CD4-positive, alpha-beta T cell treated with Interleukin-17A for 1 hour (primary cell): ENCODE results near the gene NFIA.

Experiments used
- DNase-seq: peaks from one replicate; pipeline ENCODE4 v3.0.0-alpha.2; 2020

Gene NFIA

DNA sequence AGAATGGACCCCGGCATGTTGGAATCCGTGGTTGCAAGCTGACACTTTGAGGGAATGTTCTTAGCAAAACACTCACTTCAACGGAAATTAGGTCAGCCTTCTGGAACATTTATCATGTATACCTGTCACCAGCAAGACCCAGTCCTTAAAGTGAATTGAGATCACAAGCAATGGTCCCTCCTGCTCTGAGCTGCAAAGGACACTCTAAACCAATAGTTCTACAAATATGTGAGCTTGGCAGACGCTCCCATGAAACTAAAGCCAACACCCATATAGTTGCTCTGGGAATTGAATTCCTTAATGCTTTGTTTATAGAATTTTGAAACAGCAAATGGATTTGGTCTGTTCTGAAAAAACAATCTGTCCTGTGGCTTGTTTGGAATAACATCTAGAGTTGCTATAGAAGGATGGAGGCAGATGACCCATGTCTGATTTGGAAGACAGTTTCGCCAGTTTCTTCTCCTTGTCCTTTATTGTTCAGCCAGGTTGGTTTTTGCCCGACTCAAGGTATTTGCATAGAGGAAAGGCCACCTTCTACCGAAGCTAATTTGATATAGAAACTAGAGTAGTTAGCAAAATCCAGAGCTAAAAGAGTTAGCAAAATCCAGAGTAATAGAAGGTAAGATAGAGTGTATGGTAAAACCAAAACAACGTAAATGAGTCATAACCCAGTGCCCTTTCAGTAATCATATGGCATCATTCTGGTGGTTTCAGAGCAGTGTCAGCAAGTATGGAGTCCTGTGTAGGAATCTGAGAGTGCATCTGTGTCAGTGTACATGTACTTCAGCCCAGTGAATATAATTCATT, 236.2 kb downstream of the NFIA start:
- DNase-seq = no peak

DNA sequence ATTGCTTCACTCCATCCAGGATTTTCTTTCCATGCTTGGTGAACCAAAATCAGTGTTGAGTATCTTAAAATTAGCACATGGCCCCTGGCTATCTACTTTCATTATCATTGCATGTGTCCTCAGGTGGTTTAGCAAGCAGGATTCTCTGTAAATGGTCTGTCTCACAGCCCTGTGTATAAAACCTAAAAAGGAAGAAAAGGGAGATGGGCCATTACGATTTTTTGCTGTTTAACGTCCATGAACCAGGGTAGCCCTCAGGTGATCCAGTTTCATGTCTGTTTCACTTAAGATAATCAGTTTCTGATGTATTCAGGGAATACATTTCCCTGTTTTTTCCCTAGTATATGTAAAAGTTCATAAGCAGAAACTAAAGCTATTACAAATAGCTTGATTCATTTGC, 238.2 kb downstream of the NFIA start:
- no peak for DNase-seq

GRCh38 chr1:61322008-61322744, 239.8 kb downstream of the NFIA start:
- no peak for DNase-seq

GRCh38 chr1:61322769-61323168, 240.4 kb downstream of the NFIA start:
- DNase-seq = no peak

DNA sequence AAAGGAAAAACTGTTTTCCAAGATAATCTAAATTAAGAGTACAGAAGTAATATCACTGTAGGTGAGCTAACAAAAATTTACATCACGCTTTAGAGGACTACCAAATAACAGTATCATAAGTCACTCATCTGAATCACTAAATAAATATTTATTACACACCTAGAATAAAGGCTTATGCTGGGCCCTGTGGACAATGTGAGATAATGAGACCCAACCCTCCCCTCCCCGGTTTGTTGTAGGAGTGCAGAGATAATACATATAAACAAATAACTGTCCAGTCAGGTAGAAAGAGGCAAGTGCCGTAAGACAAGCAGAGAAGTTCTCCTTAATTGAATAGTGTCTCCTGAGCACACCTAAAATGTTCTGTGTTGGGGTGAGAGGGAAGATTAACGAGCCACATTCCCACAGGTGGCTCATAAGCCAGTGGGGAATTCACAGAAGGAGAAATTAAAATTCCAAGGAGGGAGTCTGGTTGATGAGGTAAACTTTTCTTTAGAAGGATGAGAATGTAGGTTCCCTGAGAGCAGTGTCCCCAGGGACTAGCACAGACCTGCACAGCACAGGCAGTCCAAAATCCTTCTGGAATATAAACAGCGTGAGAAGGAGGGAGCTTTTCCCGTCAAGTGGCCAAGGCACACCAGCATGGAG, 241.4 kb downstream of the NFIA start:
- DNase-seq = no peak

- no peak for DNase-seq
These were observed 244.4 kb downstream of the NFIA start for GRCh38 chr1:61326713-61327112.

GRCh38 chr1:61327436-61327835, 245.1 kb downstream of the NFIA start:
- DNase-seq = no peak

GRCh38 chr1:61329556-61329955, 247.2 kb downstream of the NFIA start:
- DNase-seq = no peak

DNA sequence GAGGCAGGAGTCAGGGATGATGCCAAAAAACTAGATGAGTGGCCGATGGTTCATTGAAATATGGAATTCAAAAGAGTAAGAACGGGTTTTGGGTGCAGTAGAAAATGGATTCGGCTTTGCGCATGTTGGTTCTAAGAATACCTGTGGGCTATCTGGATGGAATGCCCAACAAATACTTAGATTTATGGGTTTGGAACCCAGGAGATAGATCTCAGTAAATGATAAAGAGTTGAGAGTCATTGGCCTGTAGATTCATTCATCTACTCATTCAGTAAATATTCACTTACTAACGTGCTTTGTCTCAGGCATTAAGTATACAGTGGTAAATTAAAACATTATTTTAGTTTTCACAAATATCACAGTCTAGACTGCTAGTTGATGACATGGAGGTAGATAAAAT, 247.7 kb downstream of the NFIA start:
- no peak for DNase-seq

DNA sequence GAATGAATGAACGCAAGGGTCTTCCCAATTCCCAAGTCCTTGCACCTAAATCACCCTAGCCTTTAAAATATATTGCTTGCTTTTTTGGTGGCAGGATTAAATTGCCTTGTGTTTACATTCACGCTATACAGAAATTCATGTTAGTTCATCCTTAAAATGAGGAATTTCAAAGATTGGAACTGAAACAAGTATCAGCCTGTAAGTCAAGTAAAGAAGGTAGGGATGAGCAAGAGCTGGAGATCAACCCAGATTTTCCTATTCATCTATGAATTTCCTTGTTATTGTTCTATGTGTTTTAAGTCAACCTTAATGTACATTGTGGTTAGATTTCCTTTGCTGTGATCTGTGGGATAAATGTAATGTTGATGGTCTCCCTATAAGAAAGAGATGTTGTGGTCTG, 248.2 kb downstream of the NFIA start:
- DNase-seq = no peak

DNA sequence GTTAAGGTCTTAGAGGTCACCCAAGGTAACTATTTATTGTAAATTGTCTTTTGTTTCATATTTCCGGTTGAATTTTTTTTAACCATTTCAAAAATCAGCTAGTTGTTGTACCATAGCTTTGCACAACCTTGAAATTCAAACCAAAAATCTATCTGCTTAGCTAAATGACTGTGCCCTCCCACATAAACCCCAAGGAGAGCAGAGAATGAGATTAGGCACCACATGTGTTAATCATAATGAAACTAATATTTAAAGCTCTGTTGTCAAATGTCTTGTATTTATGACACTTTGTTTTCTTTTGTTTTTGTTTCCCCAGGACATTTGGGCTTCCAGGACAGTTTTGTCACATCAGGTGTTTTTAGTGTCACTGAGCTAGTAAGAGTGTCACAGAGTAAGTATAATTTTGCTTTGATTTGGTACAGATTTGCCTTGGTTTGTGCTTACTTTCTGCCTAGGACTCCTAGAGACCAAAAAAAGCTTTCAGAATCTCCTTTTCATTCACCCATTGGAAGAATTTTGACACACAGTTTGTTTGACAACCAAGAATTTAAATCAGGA, 249.9 kb downstream of the NFIA start:
- DNase-seq = no peak

- no peak for DNase-seq
These were observed 250.4 kb downstream of the NFIA start for GRCh38 chr1:61332796-61333195.

DNA sequence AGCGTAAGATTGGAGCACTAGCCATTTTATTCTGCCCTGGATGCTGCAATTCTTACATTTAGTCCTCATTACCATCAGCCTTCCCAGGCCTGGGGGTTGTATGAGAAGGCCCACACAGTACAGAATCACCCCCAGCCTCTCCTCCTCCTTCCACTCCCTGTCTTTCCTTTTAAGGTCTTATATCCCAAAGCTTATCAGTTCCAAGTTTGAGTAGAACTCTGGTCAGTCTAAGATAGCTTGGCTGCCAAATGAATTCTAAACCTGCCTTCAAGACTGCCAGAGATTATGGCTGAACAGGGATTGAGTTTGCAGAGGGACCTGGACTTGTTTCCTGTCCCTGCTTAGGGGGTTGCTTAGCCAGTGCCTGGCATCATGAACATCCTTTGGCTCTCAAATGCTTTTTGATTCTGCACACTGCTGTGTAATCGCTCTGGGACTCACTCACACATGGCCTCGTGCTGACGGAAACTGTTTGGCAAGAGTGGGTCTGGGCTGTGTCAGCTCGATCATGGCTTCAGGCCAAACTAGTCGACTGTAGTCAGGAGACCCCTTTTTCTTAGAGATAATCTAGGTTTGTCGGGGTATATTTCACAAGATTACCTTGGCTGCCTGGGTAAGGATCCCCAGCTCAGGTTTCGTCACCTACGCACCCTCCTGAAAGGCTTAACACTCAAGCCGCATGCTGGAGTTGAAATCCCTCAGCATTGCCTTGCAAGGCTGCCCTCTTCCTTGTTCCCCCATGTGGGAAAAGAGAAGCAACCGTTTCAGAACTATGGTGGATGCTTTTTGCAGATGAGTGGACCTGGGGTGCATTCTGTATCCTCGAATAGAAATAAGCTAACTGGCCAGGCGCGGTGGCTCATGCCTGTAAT, 252.6 kb downstream of the NFIA start:
- no peak for DNase-seq

GRCh38 chr1:61337037-61337436, 254.7 kb downstream of the NFIA start:
- no peak for DNase-seq

- DNase-seq = no peak
These were observed 255.1 kb downstream of the NFIA start for GRCh38 chr1:61337441-61337951.

GRCh38 chr1:61337981-61338848, 255.9 kb downstream of the NFIA start:
- no peak for DNase-seq

- no peak for DNase-seq
These were observed 256.5 kb downstream of the NFIA start for GRCh38 chr1:61338899-61339298.

DNA sequence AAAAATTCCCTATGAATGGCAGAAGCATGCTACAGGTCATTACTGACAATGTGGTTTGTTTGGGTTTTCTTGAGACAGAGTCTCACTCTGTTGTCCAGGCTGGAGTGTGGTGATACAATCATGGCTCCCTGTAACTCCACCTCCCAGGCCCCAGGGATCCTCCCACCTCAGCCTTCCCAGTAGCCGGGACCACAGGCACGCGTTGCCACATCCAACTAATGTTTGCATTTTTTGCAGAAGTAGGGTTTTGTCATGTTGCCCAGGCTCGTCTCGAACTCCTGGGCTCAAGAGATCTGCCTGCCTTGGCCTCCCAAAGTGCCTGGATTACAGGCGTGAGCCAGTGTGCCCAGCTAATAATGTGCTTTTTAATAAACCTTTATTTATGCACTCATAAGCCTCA, 259.1 kb downstream of the NFIA start:
- DNase-seq = no peak

- no peak for DNase-seq
These were observed 261.5 kb downstream of the NFIA start for GRCh38 chr1:61343734-61344420.

DNA sequence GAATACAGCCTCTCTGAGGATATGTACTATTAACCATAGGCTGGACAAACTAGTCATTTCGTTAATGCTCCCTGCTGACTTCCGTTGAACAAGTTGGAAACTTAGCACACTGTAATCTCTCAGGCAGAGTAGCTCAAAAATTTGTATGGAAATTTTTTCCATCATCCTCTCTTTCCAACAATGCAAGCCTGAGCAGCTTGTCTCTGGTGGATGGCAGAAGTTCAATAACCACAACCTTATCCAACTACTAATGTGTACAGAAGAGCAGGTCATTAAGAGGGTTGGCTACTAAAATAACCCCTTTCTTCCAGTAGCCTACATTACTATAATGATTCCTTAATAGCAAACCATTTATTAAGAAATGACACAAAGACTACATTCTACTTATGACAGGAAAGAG, 262.3 kb downstream of the NFIA start:
- no peak for DNase-seq
